H1 (cell line): ENCODE results near the gene EFCAB6.

ENCODE experiments used
- CTCF ChIP-seq, 3 experiments: IDR thresholded peaks; 1 replicate in 2 of 3; 2 replicates in 1 of 3; pipeline versions ENCODE4 v1.5.1 to v1.6.1; 2011; ENCODE audit warnings: low read length in 3 of 3, mild to moderate bottlenecking in 3 of 3, inconsistent platforms in 2 of 3, low read depth in 1 of 3, moderate library complexity in 1 of 3; ENCODE audit not compliant: insufficient read depth in 1 of 3; ENCODE audit errors: control extremely low read depth in 1 of 3
- EP300 ChIP-seq, 2 experiments: IDR thresholded peaks; 1 replicate in 1 of 2; 2 replicates in 1 of 2; pipeline ENCODE4 v1.6.1; 2011 to 2012; ENCODE audit warnings: low read depth in 2 of 2, low read length in 2 of 2, mild to moderate bottlenecking in 2 of 2, borderline replicate concordance in 1 of 2, inconsistent platforms in 1 of 2, moderate library complexity in 1 of 2
- POLR2AphosphoS5 ChIP-seq: IDR thresholded peaks from 2 replicates; pipeline ENCODE4 v1.6.1; 2011; ENCODE audit warnings: low read depth, low read length
- RAD21 ChIP-seq, 2 experiments: IDR thresholded peaks in 1 of 2; conservative IDR thresholded peaks in 1 of 2; 2 replicates each; pipeline ENCODE4 v1.6.1; 2011; ENCODE audit warnings: low read depth in 2 of 2, low read length in 2 of 2, improper control_type of control experiment in 1 of 2, inconsistent platforms in 1 of 2, mild to moderate bottlenecking in 1 of 2, moderate library complexity in 1 of 2
- YY1 ChIP-seq: IDR thresholded peaks from 2 replicates; pipeline ENCODE4 v1.6.1; 2011; ENCODE audit warnings: low read depth, mild to moderate bottlenecking, low read length

- TF ChIP-seq RAD21 (IDR thresholded peaks at IDR 0.05 in 1 of 2, conservative IDR thresholded peaks at IDR 0.05 in 1 of 2; ENCODE audit: low read depth in 2 of 2, low read length in 2 of 2) (no peak), EP300 (IDR thresholded peaks at IDR 0.05; ENCODE audit: borderline replicate concordance in 1 of 2, low read depth in 2 of 2, low read length in 2 of 2) (no peak), POLR2AphosphoS5 (no peak), CTCF (IDR thresholded peaks at IDR 0.05; ENCODE audit: control extremely low read depth in 1 of 3, insufficient read depth in 1 of 3, low read depth in 1 of 3, low read length in 3 of 3) (no peak), YY1 (no peak)
Measured at GRCh38 chr22:43782448-43782847, 29.7 kb downstream of the EFCAB6 start.
